Measurements from ENCODE around the gene APELA.

- TF ChIP-seq POLR2AphosphoS5 (IDR thresholded peaks at IDR 0.05; ENCODE audit: low read depth, low read length), result no peak
- TF ChIP-seq POLR2A (IDR thresholded peaks at IDR 0.05; ENCODE audit: low read depth, low read length), result no peak
Observed at GRCh38 chr4:164924670-164925238, 47.8 kb downstream of the APELA start.

Measured in GM12892 (cell line).